Measurements from ENCODE around the gene KLF16.

KLF16 gene

GRCh38 chr19:1860042-1860775 is 3.2 kb downstream of the KLF16 start:
- H3K27me3 ChIP-seq (ENCODE audit: insufficient read depth, low read length), result no peaks in the 10 kb centered on the region
- H3K4me1 ChIP-seq (ENCODE audit: control insufficient read depth, insufficient read depth, low read length, unreplicated experiment), result peaks cover 40% of the 10 kb centered on the region
- H3K36me3 ChIP-seq (ENCODE audit: insufficient read depth, low read length), result no peaks in the 10 kb centered on the region
- H3K27ac ChIP-seq (ENCODE audit: low read depth, low read length), result peak overlapping the region; percentile 62
- no peak overlapping the region for H2AFZ ChIP-seq (ENCODE audit: low read length, unreplicated experiment)
- H3K4me3 ChIP-seq (ENCODE audit: low read depth, low read length), result peak overlapping the region; percentile 95
- H3K79me2 ChIP-seq (ENCODE audit: control insufficient read depth, insufficient read depth, low read length, unreplicated experiment), result peaks cover 72% of the 10 kb centered on the region

GRCh38 chr19:1859331-1859781 is 4.0 kb downstream of the KLF16 start:
- H3K27ac ChIP-seq (ENCODE audit: low read depth, low read length), result peak overlapping the region; percentile 12; the same call in 1 of the 2 replicates

GRCh38 chr19:1858412-1859081 is 4.8 kb downstream of the KLF16 start:
- Histone ChIP-seq H3K79me2 (ENCODE audit: control insufficient read depth, insufficient read depth, low read length, unreplicated experiment) (peaks cover 86% of the 10 kb centered on the region), H2AFZ (ENCODE audit: low read length, unreplicated experiment) (no peak overlapping the region), H3K4me1 (ENCODE audit: control insufficient read depth, insufficient read depth, low read length, unreplicated experiment) (peaks cover 48% of the 10 kb centered on the region), H3K27ac (ENCODE audit: low read depth, low read length) (no peak overlapping the region), H3K36me3 (ENCODE audit: insufficient read depth, low read length) (no peaks in the 10 kb centered on the region), H3K4me3 (ENCODE audit: low read depth, low read length) (no peak overlapping the region), H3K27me3 (ENCODE audit: insufficient read depth, low read length) (no peaks in the 10 kb centered on the region)

More at GRCh38 chr19:1859331-1859781, 4.0 kb downstream of the KLF16 start:
- peak overlapping the region; percentile 95; the same call in 1 of the 2 replicates for H3K4me3 ChIP-seq (ENCODE audit: low read depth, low read length)
- peaks cover 48% of the 10 kb centered on the region for H3K4me1 ChIP-seq (ENCODE audit: control insufficient read depth, insufficient read depth, low read length, unreplicated experiment)
- H2AFZ ChIP-seq (ENCODE audit: low read length, unreplicated experiment), result no peak overlapping the region
- peaks cover 80% of the 10 kb centered on the region for H3K79me2 ChIP-seq (ENCODE audit: control insufficient read depth, insufficient read depth, low read length, unreplicated experiment)
- no peaks in the 10 kb centered on the region for H3K36me3 ChIP-seq (ENCODE audit: insufficient read depth, low read length)
- H3K27me3 ChIP-seq (ENCODE audit: insufficient read depth, low read length), result no peaks in the 10 kb centered on the region

GRCh38 chr19:1857648-1858326 is 5.6 kb downstream of the KLF16 start:
- no peaks in the 10 kb centered on the region for H3K36me3 ChIP-seq (ENCODE audit: insufficient read depth, low read length)
- H2AFZ ChIP-seq (ENCODE audit: low read length, unreplicated experiment), result no peak overlapping the region
- peaks cover 91% of the 10 kb centered on the region for H3K79me2 ChIP-seq (ENCODE audit: control insufficient read depth, insufficient read depth, low read length, unreplicated experiment)
- peak overlapping the region; percentile 69 for H3K4me3 ChIP-seq (ENCODE audit: low read depth, low read length)
- H3K27ac ChIP-seq (ENCODE audit: low read depth, low read length), result peak overlapping the region; percentile 72
- no peaks in the 10 kb centered on the region for H3K27me3 ChIP-seq (ENCODE audit: insufficient read depth, low read length)
- peaks cover 48% of the 10 kb centered on the region for H3K4me1 ChIP-seq (ENCODE audit: control insufficient read depth, insufficient read depth, low read length, unreplicated experiment)

- Histone ChIP-seq H3K4me1 (ENCODE audit: control insufficient read depth, insufficient read depth, low read length, unreplicated experiment) (peaks cover 48% of the 10 kb centered on the region), H3K4me3 (ENCODE audit: low read depth, low read length) (peak overlapping the region; percentile 69), H3K79me2 (ENCODE audit: control insufficient read depth, insufficient read depth, low read length, unreplicated experiment) (peaks cover 88% of the 10 kb centered on the region), H3K27me3 (ENCODE audit: insufficient read depth, low read length) (no peaks in the 10 kb centered on the region), H3K36me3 (ENCODE audit: insufficient read depth, low read length) (no peaks in the 10 kb centered on the region), H2AFZ (ENCODE audit: low read length, unreplicated experiment) (no peak overlapping the region), H3K27ac (ENCODE audit: low read depth, low read length) (peak overlapping the region; percentile 72)
These were observed 6.4 kb downstream of the KLF16 start for GRCh38 chr19:1856698-1857603.

GRCh38 chr19:1856345-1856697 is 7.1 kb downstream of the KLF16 start:
- H3K4me1 ChIP-seq (ENCODE audit: control insufficient read depth, insufficient read depth, low read length, unreplicated experiment), result peaks cover 46% of the 10 kb centered on the region
- no peaks in the 10 kb centered on the region for H3K36me3 ChIP-seq (ENCODE audit: insufficient read depth, low read length)
- H2AFZ ChIP-seq (ENCODE audit: low read length, unreplicated experiment), result no peak overlapping the region
- peak overlapping the region; percentile 33 for H3K27ac ChIP-seq (ENCODE audit: low read depth, low read length)
- no peaks in the 10 kb centered on the region for H3K27me3 ChIP-seq (ENCODE audit: insufficient read depth, low read length)
- peak overlapping the region; percentile 57 for H3K4me3 ChIP-seq (ENCODE audit: low read depth, low read length)
- peaks cover 81% of the 10 kb centered on the region for H3K79me2 ChIP-seq (ENCODE audit: control insufficient read depth, insufficient read depth, low read length, unreplicated experiment)

- peaks cover 77% of the 10 kb centered on the region for H3K79me2 ChIP-seq (ENCODE audit: control insufficient read depth, insufficient read depth, low read length, unreplicated experiment)
- H3K27ac ChIP-seq (ENCODE audit: low read depth, low read length), result peak overlapping the region; percentile 33
- H3K27me3 ChIP-seq (ENCODE audit: insufficient read depth, low read length), result no peaks in the 10 kb centered on the region
- peak overlapping the region; percentile 9; the same call in 1 of the 2 replicates for H3K4me3 ChIP-seq (ENCODE audit: low read depth, low read length)
- H3K4me1 ChIP-seq (ENCODE audit: control insufficient read depth, insufficient read depth, low read length, unreplicated experiment), result peaks cover 42% of the 10 kb centered on the region
- no peaks in the 10 kb centered on the region for H3K36me3 ChIP-seq (ENCODE audit: insufficient read depth, low read length)
- no peak overlapping the region for H2AFZ ChIP-seq (ENCODE audit: low read length, unreplicated experiment)
These were observed 7.5 kb downstream of the KLF16 start for GRCh38 chr19:1855828-1856255.

- H3K27me3 ChIP-seq (ENCODE audit: insufficient read depth, low read length), result no peaks in the 10 kb centered on the region
- no peak overlapping the region for H2AFZ ChIP-seq (ENCODE audit: low read length, unreplicated experiment)
- no peaks in the 10 kb centered on the region for H3K36me3 ChIP-seq (ENCODE audit: insufficient read depth, low read length)
- peaks cover 70% of the 10 kb centered on the region for H3K79me2 ChIP-seq (ENCODE audit: control insufficient read depth, insufficient read depth, low read length, unreplicated experiment)
- peak overlapping the region; percentile 16; the same call in 1 of the 2 replicates for H3K4me3 ChIP-seq (ENCODE audit: low read depth, low read length)
- peaks cover 38% of the 10 kb centered on the region for H3K4me1 ChIP-seq (ENCODE audit: control insufficient read depth, insufficient read depth, low read length, unreplicated experiment)
- peak overlapping the region; percentile 33; the same call in 1 of the 2 replicates for H3K27ac ChIP-seq (ENCODE audit: low read depth, low read length)
These were observed 8.1 kb downstream of the KLF16 start for GRCh38 chr19:1855040-1855827.

GRCh38 chr19:1854542-1855039 is 8.8 kb downstream of the KLF16 start:
- peaks cover 64% of the 10 kb centered on the region for H3K79me2 ChIP-seq (ENCODE audit: control insufficient read depth, insufficient read depth, low read length, unreplicated experiment)
- H3K27ac ChIP-seq (ENCODE audit: low read depth, low read length), result no peak overlapping the region
- 0 out of 2 replicates have a peak overlapping the region, but pooled peaks have one; percentile 16 for H3K4me3 ChIP-seq (ENCODE audit: low read depth, low read length)
- H2AFZ ChIP-seq (ENCODE audit: low read length, unreplicated experiment), result no peak overlapping the region
- peaks cover 34% of the 10 kb centered on the region for H3K4me1 ChIP-seq (ENCODE audit: control insufficient read depth, insufficient read depth, low read length, unreplicated experiment)
- no peaks in the 10 kb centered on the region for H3K36me3 ChIP-seq (ENCODE audit: insufficient read depth, low read length)
- no peaks in the 10 kb centered on the region for H3K27me3 ChIP-seq (ENCODE audit: insufficient read depth, low read length)

Measured in ACC112 (cell line).